Neural cell (in vitro differentiated cells): ENCODE measurements around the gene PPM1D.

Experiments
- CTCF ChIP-seq: fragments of 450-650 bp; IDR thresholded peaks from 2 replicates; pipeline ENCODE4 v1.5.1; 2014; ENCODE audit warnings: antibody characterized with exemption, mild to moderate bottlenecking, moderate library complexity; ENCODE audit not compliant: poor library complexity, severe bottlenecking
- EP300 ChIP-seq: fragments of 450-650 bp; conservative IDR thresholded peaks from 2 replicates; pipeline ENCODE4 v1.6.1; 2014; ENCODE audit warnings: antibody characterized with exemption, mild to moderate bottlenecking, moderate library complexity; ENCODE audit not compliant: poor library complexity, severe bottlenecking
- EZH2 ChIP-seq: fragments of 200-600, 300-800 bp; shearing (Covaris generic), sonication (generic); IDR thresholded peaks from 2 replicates; pipeline ENCODE4 v1.6.1; 2014; ENCODE audit warnings: antibody characterized with exemption, low read length, borderline replicate concordance, mild to moderate bottlenecking; ENCODE audit not compliant: insufficient read depth, poor library complexity, severe bottlenecking

- TF ChIP-seq CTCF, result no peak
- no peak for TF ChIP-seq EZH2
- no peak for TF ChIP-seq EP300
Observed at GRCh38 chr17:60659156-60659555, 59.2 kb downstream of the PPM1D start.
